Natural killer cell treated with Interleukin-12 subunit alpha and Interleukin-12 subunit beta and Interleukin-15 and Interleukin-18, amount 100 ng/mL, for 72 hours (primary cell): ENCODE results near the gene GSG1. TPM values are rescaled to one million over a fixed set of nuclear protein-coding genes. Genes with fewer than 3 reads are reported as not detected.

Experiments used
- ATAC-seq, 2 donors: fragments of 150-1000 bp; cut with Tn5 transposase in 1 of 2; sonication (Bioruptor Pico), chemical (Tn5 transposase) in 1 of 2; 2 replicates each; pipeline ENCODE4 v1.10.0; 2021
- DNase-seq: peaks from one replicate; pipeline ENCODE4 v3.0.0; 2022; ENCODE audit warnings: low spot score
- H3K27ac Mint-ChIP-seq, 2 donors: 1 replicate in 1 of 2; 2 replicates in 1 of 2; pipeline ENCODE4 v1.8.0; 2022; ENCODE audit warnings: mixed read lengths in 2 of 2, mild to moderate bottlenecking in 1 of 2, moderate library complexity in 1 of 2
- H3K27me3 Mint-ChIP-seq, 2 donors: 1 replicate in 1 of 2; 2 replicates in 1 of 2; pipeline ENCODE4 v1.8.0; 2022; ENCODE audit warnings: mixed read lengths in 2 of 2
- H3K36me3 Mint-ChIP-seq: one replicate; pipeline ENCODE4 v1.8.0; 2022; ENCODE audit warnings: mixed read lengths
- H3K4me1 Mint-ChIP-seq, 2 donors: 1 replicate in 1 of 2; 2 replicates in 1 of 2; pipeline ENCODE4 v1.8.0; 2022; ENCODE audit warnings: low read depth in 2 of 2, mixed read lengths in 2 of 2, mild to moderate bottlenecking in 1 of 2
- H3K4me3 Mint-ChIP-seq: one replicate; pipeline ENCODE4 v1.8.0; 2022; ENCODE audit warnings: mixed read lengths
- H3K9me3 Mint-ChIP-seq: 2 replicates; pipeline ENCODE4 v1.8.0; 2022; ENCODE audit warnings: mixed read lengths
- total RNA-seq, 2 donors: library from RNA; stranded (reverse); gene quantifications; one replicate each; pipeline ENCODE4 v1.2.3, GENCODE V29; 2022

GSG1 gene
- total RNA-seq, 2 donors from 2014 or later = not detected

DNA sequence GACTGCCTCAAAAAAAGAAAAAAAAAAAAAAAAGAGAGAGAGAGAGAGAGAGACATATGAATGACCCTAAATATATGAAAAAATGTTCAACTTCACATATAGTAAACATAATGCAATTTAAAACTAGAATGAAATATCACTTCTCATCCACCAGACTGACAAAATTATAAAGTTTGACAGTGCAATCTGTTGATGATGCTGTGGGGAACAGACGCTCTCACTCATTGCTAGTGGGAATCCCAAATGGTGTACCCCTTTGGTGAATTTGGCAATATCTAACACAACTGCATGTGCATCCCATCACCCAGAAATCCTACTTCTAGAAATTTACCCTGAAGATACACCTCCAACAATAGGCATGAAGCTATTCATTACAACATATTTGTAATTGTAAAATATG, 2.3 kb upstream of the GSG1 start:
- Mint-ChIP-seq H3K9me3 (no peaks in the 10 kb centered on the region), H3K4me1 (peaks cover 2 to 3% of the 10 kb centered on the region in 2 donors), H3K27ac (no peak overlapping the region), H3K27me3 (peaks cover 21 to 25% of the 10 kb centered on the region in 2 donors), H3K4me3 (no peak overlapping the region), H3K36me3 (no peaks in the 10 kb centered on the region)
- ATAC-seq = no peak
- DNase-seq = no peak

DNA sequence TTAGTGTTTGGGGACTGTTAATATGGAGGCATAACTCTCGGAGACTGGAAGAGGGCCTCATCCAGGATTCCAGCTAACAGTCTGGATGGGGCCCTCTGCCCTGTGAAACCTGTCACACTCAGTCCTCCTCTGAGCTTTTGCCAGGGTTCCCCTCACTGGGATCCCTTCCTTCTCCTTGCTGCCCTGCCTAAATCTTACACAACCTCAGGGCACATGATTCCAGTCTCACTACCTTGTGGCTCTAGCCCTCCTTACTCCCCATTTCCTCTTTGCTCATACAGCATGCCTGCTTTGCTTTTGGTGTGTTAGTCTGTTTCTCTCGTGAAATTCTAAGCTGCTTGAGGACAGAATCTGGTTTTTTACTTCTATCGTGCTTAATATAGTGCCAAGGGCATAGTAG, 942 bp upstream of the GSG1 start:
- no peak overlapping the region for H3K4me3 Mint-ChIP-seq
- DNase-seq = no peak
- no peak overlapping the region for H3K27ac Mint-ChIP-seq

DNA sequence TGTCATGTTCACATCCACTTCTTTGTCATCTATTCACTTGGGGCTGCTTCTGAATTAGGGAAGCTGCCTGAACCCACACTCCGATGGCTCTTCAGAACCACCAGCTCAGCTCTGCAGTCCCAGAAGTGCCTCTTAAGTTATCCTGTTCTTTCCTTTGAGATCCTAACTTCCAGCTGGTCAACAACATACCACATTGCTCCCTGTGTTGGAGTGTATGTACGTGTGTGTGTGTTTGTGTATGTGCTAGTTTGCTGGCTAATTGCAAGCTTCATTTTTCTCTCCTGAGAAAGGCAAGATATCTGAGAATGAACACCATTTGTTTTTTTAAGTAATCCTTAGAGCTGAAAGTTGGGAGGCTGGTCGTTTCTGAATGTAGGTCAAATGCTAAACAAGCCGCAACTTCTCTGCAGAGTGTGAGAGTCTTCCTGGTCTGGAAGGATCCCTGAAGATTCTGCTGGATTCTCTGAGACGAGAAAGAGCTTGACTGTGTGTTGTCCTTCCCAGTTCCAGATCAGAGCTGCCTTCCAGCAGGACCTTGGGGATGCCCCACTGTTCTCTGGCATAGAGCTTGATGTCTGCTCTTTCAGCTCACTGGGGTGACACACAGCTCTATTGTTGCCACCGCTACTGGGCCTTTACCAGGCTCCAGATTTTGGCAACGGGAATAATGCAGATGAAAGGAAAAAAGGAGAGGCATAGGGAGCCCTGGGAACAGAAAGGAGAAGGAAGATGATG, 839 bp downstream of the GSG1 start:
- DNase-seq = no peak
- Mint-ChIP-seq H3K4me3 (peak overlapping the region; percentile 81), H3K27ac (peak overlapping the region; percentile 73 to 89), H3K4me1 (peaks cover 28 to 31% of the 10 kb centered on the region in 2 donors), H3K27me3 (peaks cover 0 to 3% of the 10 kb centered on the region in 2 donors), H3K36me3 (no peaks in the 10 kb centered on the region), H3K9me3 (no peaks in the 10 kb centered on the region)
- ATAC-seq = no peak

More for the DNA sequence above, 942 bp upstream of the GSG1 start:
- H3K4me1 Mint-ChIP-seq = peaks cover 14% of the 10 kb centered on the region in 2 donors
- no peaks in the 10 kb centered on the region for H3K36me3 Mint-ChIP-seq
- peaks cover 11 to 15% of the 10 kb centered on the region in 2 donors for H3K27me3 Mint-ChIP-seq
- no peaks in the 10 kb centered on the region for H3K9me3 Mint-ChIP-seq
- ATAC-seq = no peak

DNA sequence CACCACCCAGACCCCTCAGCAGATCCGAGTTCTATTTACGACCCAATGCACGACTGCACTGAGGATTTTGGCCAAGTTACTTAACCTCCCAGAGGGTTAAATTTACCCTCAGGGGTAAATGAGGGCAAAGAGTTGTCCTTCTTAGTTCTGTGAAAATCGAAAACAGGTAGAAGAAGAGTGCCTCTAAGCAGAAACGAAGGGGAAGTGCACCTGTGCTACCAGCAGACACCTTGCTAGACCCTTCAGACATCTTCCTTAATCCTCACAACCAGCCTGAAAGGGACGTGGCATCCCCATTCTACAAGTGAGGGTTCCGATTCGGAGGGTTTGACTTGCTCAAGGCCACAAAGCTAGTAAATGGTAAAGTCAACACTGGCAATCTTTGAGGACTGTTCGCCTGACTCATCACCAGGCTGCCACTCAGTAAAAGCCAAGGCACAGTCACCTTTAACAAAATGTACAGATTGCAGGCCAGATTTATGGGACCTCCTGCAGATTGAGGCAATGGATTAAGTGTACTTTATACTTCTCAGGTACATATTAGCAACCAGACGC, 1.6 kb downstream of the GSG1 start:
- H3K4me1 Mint-ChIP-seq = peaks cover 28 to 33% of the 10 kb centered on the region in 2 donors
- no peak for DNase-seq
- H3K9me3 Mint-ChIP-seq = no peaks in the 10 kb centered on the region
- H3K27me3 Mint-ChIP-seq = peaks cover 0 to 1% of the 10 kb centered on the region in 2 donors
- no peak for ATAC-seq
- peak overlapping the region; percentile 81 for H3K4me3 Mint-ChIP-seq
- H3K36me3 Mint-ChIP-seq = no peaks in the 10 kb centered on the region
- H3K27ac Mint-ChIP-seq = peak overlapping the region; percentile 73 to 89

DNA sequence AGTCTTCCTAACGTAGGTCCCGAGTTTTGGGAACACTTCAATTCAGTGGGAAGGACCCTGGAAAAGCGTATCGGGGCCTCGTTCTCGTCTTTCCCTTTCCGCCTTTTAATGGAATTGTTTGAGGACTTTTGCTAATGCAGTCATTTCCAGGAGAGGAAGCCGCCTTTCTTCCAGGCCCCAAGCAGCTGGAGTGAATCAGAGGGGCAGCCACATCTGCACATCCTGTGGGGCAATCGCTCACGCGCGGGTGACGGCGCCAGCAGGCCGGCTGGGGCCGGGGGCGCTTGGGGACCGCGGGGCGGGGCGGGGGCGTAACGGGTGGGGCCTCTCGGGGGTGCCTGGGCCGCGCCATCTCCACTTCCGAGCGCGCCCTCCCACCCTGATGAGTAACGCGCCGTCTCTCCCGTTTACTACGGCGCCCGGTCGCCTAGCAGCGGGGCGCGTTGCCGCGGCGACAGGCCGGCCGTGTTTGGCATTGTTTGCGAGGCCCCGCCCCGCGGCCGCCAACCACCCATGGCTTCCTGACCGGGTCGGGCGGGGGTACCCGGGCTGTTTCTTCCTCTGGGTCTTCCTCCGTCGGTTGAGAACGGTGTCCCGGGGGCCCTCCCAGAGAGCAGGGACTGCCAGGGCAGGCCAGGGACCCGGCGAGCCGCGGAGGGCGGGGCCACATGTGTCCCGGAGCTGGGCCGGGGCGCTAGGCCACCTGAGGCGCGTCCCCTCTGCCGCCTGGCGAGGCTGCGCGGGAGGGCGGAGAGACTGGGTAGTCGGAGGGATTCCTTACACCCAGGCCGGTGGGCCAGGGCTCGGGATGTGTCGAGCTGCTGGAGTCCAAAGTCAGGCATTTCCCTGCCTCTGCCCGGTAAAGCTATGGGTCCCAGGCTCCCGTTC, 2.3 kb downstream of the GSG1 start:
- H3K36me3 Mint-ChIP-seq = no peaks in the 10 kb centered on the region
- peak; percentile 94 to 95 for ATAC-seq
- H3K4me1 Mint-ChIP-seq = peaks cover 28 to 33% of the 10 kb centered on the region in 2 donors
- peak overlapping the region; percentile 81 for H3K4me3 Mint-ChIP-seq
- H3K27me3 Mint-ChIP-seq = no peaks in the 10 kb centered on the region
- peak; percentile 90 for DNase-seq
- H3K9me3 Mint-ChIP-seq = no peaks in the 10 kb centered on the region
- peak overlapping the region; percentile 73 to 89 for H3K27ac Mint-ChIP-seq

DNA sequence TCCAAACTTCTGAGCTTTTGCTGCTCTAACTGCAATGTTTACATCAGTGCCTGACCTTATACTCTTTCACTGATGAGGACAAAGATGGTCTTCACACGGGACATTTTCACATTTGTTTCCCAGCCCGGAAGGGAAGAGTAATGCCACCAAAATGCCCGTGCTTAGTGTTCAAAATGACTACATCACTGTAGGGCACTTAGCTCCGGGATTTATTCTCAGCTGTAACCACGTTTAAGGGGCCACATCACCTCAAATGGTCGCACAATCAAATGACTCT, 2.9 kb downstream of the GSG1 start:
- DNase-seq (no peak), ATAC-seq (no peak)
- H3K4me1 Mint-ChIP-seq = peaks cover 28 to 33% of the 10 kb centered on the region in 2 donors
- H3K9me3 Mint-ChIP-seq = no peaks in the 10 kb centered on the region
- peak overlapping the region; percentile 73 to 89 for H3K27ac Mint-ChIP-seq
- H3K4me3 Mint-ChIP-seq = peak overlapping the region; percentile 81
- H3K27me3 Mint-ChIP-seq = no peaks in the 10 kb centered on the region
- H3K36me3 Mint-ChIP-seq = no peaks in the 10 kb centered on the region

DNA sequence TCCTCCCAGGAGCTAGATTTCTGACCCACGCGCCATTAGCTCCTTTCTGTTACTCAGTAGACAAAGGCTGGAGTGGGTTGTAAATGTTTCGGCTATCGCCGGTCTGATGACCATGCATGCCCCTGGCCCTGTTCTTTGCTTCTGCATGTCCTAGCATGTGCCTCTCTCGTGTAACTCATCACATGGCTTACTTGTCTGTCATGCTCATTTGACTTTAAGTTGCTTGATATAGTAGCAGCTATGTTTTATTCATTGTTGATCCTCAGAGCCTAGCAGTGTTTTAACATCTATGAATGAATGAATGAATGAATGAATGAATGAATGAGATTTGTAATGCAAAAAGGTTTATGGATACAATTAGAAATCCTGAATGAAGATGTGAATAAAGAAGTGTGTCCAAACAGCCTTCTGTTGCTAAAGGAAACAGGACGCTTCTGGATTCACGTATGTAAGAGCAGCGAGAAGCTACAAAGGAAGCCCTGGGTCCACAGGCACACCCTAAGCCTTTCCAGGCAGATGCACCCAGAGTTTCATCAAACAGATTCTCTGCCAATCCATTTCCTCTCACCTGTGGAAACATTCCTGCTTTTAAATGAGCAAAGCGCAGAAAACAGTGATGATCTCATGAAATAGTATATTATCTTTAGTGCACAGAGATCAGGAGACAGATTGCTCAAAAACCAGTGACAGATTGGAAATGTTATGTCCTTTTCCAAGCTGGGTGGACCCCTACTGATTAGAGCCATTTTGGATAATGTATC, 3.4 kb downstream of the GSG1 start:
- Mint-ChIP-seq H3K27me3 (no peaks in the 10 kb centered on the region), H3K9me3 (no peaks in the 10 kb centered on the region), H3K27ac (peak overlapping the region; percentile 73 to 89), H3K36me3 (no peaks in the 10 kb centered on the region), H3K4me3 (peak overlapping the region; percentile 81), H3K4me1 (peaks cover 28 to 33% of the 10 kb centered on the region in 2 donors)
- ATAC-seq (no peak), DNase-seq (no peak)

DNA sequence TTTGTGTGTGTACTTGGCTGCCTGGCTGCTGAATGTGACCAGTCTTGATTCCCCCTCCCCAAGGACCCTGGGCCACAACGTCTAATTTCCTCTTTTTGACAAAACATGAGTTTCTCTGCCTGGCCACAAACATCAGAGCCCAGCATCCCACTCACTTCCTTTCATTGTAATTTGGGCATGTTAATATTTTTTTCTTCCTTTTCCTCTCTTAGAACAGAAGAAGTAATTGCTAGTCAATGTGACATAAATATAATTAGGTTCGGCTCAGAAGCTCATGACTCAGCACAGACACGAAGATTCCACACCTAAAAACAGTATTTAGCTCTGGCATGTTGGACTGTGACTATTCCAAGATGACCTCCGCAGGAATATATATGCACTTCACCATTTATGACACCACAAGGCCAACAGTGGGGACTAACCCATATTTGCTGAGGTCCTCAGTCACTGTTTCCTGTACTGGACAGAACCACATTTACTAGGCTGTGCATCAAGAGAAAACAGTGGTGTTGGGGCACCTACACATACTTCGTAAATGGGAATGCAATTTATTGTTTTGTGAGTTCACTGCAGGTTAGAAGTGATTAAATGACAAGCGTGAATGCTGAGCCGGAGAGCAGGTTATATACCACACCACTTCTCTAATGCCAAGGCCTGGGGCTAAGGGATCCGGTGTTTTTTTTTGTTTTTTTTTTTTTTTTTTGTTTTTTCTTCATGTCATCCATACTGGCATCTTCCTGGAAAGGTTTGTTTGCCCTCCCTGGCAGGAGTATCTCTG, 4.2 kb downstream of the GSG1 start:
- ATAC-seq = no peak
- Mint-ChIP-seq H3K36me3 (no peaks in the 10 kb centered on the region), H3K9me3 (no peaks in the 10 kb centered on the region), H3K4me1 (peaks cover 28 to 33% of the 10 kb centered on the region in 2 donors), H3K27ac (peak overlapping the region; percentile 70 to 89), H3K27me3 (peaks cover 0 to 6% of the 10 kb centered on the region in 2 donors), H3K4me3 (peak overlapping the region; percentile 50)
- no peak for DNase-seq

DNA sequence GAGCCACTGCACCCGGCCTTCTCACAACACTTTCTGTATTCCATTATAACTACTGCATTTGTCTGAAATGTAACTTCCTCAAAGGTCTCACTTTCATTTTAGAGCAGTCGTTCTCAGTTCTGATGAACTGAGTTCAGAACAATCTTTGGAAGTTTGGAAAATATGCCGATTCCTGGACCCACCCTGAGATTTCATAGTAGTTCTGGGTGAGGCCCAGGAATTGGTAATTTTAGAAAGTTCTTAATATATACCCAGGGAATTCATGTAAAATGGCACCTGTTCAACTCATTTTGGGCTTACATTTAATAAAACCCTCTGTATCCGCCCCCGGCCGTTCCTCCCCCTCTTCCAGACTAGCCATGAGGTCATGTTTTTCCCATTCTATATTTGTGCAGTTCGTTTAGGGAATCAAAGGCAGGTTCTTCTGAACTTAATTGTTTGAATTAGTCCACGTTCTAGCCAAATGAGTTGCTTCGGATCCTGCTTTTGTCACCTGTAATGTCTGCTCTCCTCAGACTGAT, 5.9 kb downstream of the GSG1 start:
- Mint-ChIP-seq H3K4me1 (peaks cover 28 to 33% of the 10 kb centered on the region in 2 donors), H3K36me3 (no peaks in the 10 kb centered on the region), H3K27ac (peak overlapping the region; percentile 70 to 89), H3K4me3 (peak overlapping the region; percentile 81), H3K27me3 (peaks cover 0 to 6% of the 10 kb centered on the region in 2 donors), H3K9me3 (no peaks in the 10 kb centered on the region)
- DNase-seq = no peak
- no peak for ATAC-seq

DNA sequence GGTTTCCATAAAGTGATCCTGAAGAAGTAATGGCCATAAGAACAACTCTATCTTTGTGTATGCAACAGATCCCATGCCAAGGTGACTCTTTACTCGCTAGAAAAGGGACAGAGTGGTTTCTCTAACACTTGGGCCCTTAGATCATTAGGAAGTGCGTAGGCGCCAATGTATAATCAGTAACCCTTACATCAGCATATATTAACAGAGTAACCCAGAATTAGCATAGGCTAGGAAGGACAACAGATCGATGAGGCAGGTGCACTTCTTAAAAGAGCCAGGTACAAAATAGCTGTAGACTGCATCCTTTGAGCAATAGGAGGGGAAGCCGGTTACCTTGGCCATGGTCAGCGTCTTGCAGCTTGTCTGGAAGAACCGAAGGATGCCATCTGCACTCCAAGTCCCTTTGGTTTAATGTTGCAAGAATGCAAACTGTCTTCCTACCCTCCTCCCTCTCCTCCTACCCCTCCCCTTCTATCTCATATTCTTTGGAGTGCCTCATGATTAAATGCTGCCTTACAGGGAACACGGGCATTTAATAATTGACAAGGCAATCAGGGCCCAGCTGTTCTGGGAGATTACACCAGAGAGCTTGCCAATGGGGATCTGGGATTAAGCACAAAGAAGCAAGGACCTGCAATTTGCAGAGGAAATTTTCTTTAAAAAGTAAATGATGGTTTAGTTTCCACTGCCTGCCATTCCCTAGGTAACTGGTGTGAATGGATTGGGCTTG, 8.0 kb downstream of the GSG1 start:
- no peak overlapping the region for H3K27ac Mint-ChIP-seq
- H3K4me3 Mint-ChIP-seq = no peak overlapping the region
- H3K9me3 Mint-ChIP-seq = no peaks in the 10 kb centered on the region
- no peak for ATAC-seq
- H3K36me3 Mint-ChIP-seq = no peaks in the 10 kb centered on the region
- no peak for DNase-seq
- peaks cover 23 to 26% of the 10 kb centered on the region in 2 donors for H3K4me1 Mint-ChIP-seq
- peaks cover 0 to 6% of the 10 kb centered on the region in 2 donors for H3K27me3 Mint-ChIP-seq

DNA sequence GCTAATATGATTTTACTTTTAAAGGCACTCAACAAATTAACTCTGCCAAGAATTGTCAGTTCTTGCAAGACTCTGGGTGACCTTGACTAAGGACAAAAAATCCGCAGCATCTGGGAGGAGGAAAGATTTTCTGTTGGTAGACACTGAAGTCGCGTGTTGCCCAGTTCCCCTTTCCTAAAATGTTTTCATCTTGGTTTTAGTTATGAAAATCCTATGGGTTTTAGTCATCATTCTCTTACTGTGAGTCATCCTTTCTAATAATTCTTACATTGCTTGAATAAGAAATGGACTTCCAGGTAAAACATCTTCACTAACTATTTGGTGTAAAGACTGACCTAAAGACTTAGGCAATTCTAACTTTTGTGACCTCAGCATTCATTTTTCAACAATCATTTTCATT, 9.1 kb downstream of the GSG1 start:
- Mint-ChIP-seq H3K4me1 (peaks cover 14 to 19% of the 10 kb centered on the region in 2 donors), H3K9me3 (no peaks in the 10 kb centered on the region), H3K27me3 (peaks cover 0 to 6% of the 10 kb centered on the region in 2 donors), H3K4me3 (no peak overlapping the region), H3K36me3 (no peaks in the 10 kb centered on the region), H3K27ac (no peak overlapping the region)
- DNase-seq = no peak
- ATAC-seq = no peak

DNA sequence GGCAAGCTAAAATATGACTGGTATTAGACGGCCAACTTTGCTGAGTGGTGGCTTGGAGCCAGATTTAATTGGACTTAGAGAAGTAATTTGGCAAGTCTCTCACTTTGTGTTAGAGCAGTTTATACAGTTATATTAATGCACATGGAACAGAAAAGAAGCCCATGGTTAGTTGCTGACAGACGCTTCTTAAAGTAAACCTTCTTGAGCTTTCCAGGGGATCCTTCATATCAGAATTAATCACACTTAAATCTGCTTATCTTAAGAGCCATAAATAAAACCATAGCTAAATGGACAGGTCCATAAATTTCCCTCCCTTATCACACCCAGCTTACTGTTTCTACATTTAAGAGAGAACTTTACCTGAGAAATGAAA, 9.6 kb downstream of the GSG1 start:
- no peak for DNase-seq
- Mint-ChIP-seq H3K4me1 (peaks cover 9 to 14% of the 10 kb centered on the region in 2 donors), H3K9me3 (no peaks in the 10 kb centered on the region), H3K27me3 (peaks cover 0 to 6% of the 10 kb centered on the region in 2 donors), H3K27ac (no peak overlapping the region), H3K36me3 (no peaks in the 10 kb centered on the region), H3K4me3 (no peak overlapping the region)
- ATAC-seq = no peak
